Measurements from ENCODE around the gene NCK2.

The NCK2 gene

GRCh38 chr2:105744909-105745853, at the start of gene NCK2:
Gene NCK2 (plus strand): TSS chr2:105744912. CDS start chr2:105855064, 110,152 bp downstream.
- DNase-seq: no peak

GRCh38 chr2:105697781-105698449, 46.8 kb upstream of the NCK2 start:
- no peak for DNase-seq

GRCh38 chr2:105698820-105699219, 45.9 kb upstream of the NCK2 start:
- no peak for DNase-seq

- DNase-seq: no peak
Observed at GRCh38 chr2:105701042-105701441, 43.7 kb upstream of the NCK2 start.

- DNase-seq: no peak
Observed at GRCh38 chr2:105708697-105709096, 36.0 kb upstream of the NCK2 start.

GRCh38 chr2:105711394-105711793, 33.3 kb upstream of the NCK2 start:
- no peak for DNase-seq

- no peak for DNase-seq
Observed at GRCh38 chr2:105712166-105712915, 32.4 kb upstream of the NCK2 start.

GRCh38 chr2:105712981-105713596, 31.6 kb upstream of the NCK2 start:
- no peak for DNase-seq

GRCh38 chr2:105714141-105714540, 30.6 kb upstream of the NCK2 start:
- no peak for DNase-seq

GRCh38 chr2:105718846-105719481, 25.7 kb upstream of the NCK2 start:
- no peak for DNase-seq

GRCh38 chr2:105721991-105722511, 22.7 kb upstream of the NCK2 start:
- DNase-seq: no peak

GRCh38 chr2:105722726-105723297, 21.9 kb upstream of the NCK2 start:
- DNase-seq: no peak

- no peak for DNase-seq
Observed at GRCh38 chr2:105723431-105723830, 21.3 kb upstream of the NCK2 start.

GRCh38 chr2:105725388-105725787, 19.3 kb upstream of the NCK2 start:
- DNase-seq: no peak

GRCh38 chr2:105730170-105730569, 14.5 kb upstream of the NCK2 start:
- DNase-seq: no peak

- no peak for DNase-seq
Observed at GRCh38 chr2:105731511-105731910, 13.2 kb upstream of the NCK2 start.

- no peak for DNase-seq
Observed at GRCh38 chr2:105732101-105732500, 12.6 kb upstream of the NCK2 start.

- DNase-seq: no peak
Observed at GRCh38 chr2:105732955-105733607, 11.6 kb upstream of the NCK2 start.

- DNase-seq: no peak
Observed at GRCh38 chr2:105733875-105734274, 10.8 kb upstream of the NCK2 start.

- no peak for DNase-seq
Observed at GRCh38 chr2:105734762-105735538, 9.8 kb upstream of the NCK2 start.

Data from activated CD4-positive, alpha-beta T cell treated with anti-CD3 and anti-CD28 coated beads, Interleukin-2, amount 50 U/mL, for 4 hours (primary cell).